Measurements from ENCODE around the gene KCNIP1.

The KCNIP1 gene

GRCh38 chr5:170711300-170711699 is 207.5 kb downstream of the KCNIP1 start:
- no peak for DNase-seq (ENCODE audit: low read depth, low spot score)

GRCh38 chr5:170715141-170715540 is 211.3 kb downstream of the KCNIP1 start:
- no peak for DNase-seq (ENCODE audit: low read depth, low spot score)

GRCh38 chr5:170716396-170716795 is 212.6 kb downstream of the KCNIP1 start:
- no peak for DNase-seq (ENCODE audit: low read depth, low spot score)

- DNase-seq (ENCODE audit: low read depth, low spot score) = no peak
Observed at GRCh38 chr5:170719551-170719950, 215.7 kb downstream of the KCNIP1 start.

- DNase-seq (ENCODE audit: low read depth, low spot score) = no peak
Observed at GRCh38 chr5:170720179-170720578, 216.4 kb downstream of the KCNIP1 start.

- no peak for DNase-seq (ENCODE audit: low read depth, low spot score)
Observed at GRCh38 chr5:170720984-170721383, 217.2 kb downstream of the KCNIP1 start.

GRCh38 chr5:170721681-170722080 is 217.9 kb downstream of the KCNIP1 start:
- no peak for DNase-seq (ENCODE audit: low read depth, low spot score)

- DNase-seq (ENCODE audit: low read depth, low spot score) = no peak
Observed at GRCh38 chr5:170722316-170722715, 218.5 kb downstream of the KCNIP1 start.

GRCh38 chr5:170731052-170731451 is 227.2 kb downstream of the KCNIP1 start:
- no peak for DNase-seq (ENCODE audit: low read depth, low spot score)

- no peak for DNase-seq (ENCODE audit: low read depth, low spot score)
Observed at GRCh38 chr5:170732685-170733084, 228.9 kb downstream of the KCNIP1 start.

- no peak for DNase-seq (ENCODE audit: low read depth, low spot score)
Observed at GRCh38 chr5:170736966-170737365, 233.1 kb downstream of the KCNIP1 start.

GRCh38 chr5:170737591-170737990 is 233.8 kb downstream of the KCNIP1 start:
- DNase-seq (ENCODE audit: low read depth, low spot score) = no peak

- no peak for DNase-seq (ENCODE audit: low read depth, low spot score)
Observed at GRCh38 chr5:170738840-170739239, 235.0 kb downstream of the KCNIP1 start.

- DNase-seq (ENCODE audit: low read depth, low spot score) = no peak
Observed at GRCh38 chr5:170739446-170739845, 235.6 kb downstream of the KCNIP1 start.

- DNase-seq (ENCODE audit: low read depth, low spot score) = no peak
Observed at GRCh38 chr5:170740551-170741205, 236.9 kb downstream of the KCNIP1 start.

GRCh38 chr5:170741801-170742200 is 238.0 kb downstream of the KCNIP1 start:
- DNase-seq (ENCODE audit: low read depth, low spot score) = no peak

- DNase-seq (ENCODE audit: low read depth, low spot score) = no peak
Observed at GRCh38 chr5:170743876-170744212, 240.0 kb downstream of the KCNIP1 start.

GRCh38 chr5:170745481-170746071 is 241.8 kb downstream of the KCNIP1 start:
- no peak for DNase-seq (ENCODE audit: low read depth, low spot score)

- no peak for DNase-seq (ENCODE audit: low read depth, low spot score)
Observed at GRCh38 chr5:170746075-170746960, 242.5 kb downstream of the KCNIP1 start.

GRCh38 chr5:170746961-170747340 is 243.1 kb downstream of the KCNIP1 start:
- DNase-seq (ENCODE audit: low read depth, low spot score) = no peak

GRCh38 chr5:170747357-170747756 is 243.5 kb downstream of the KCNIP1 start:
- DNase-seq (ENCODE audit: low read depth, low spot score) = no peak

GRCh38 chr5:170747851-170748250 is 244.0 kb downstream of the KCNIP1 start:
- DNase-seq (ENCODE audit: low read depth, low spot score) = no peak

GRCh38 chr5:170748951-170749471 is 245.2 kb downstream of the KCNIP1 start:
- DNase-seq (ENCODE audit: low read depth, low spot score) = no peak
